ENCODE measurements around the gene MAMLD1.

MAMLD1 gene

GRCh38 chrX:150502979-150503897 is 140.1 kb downstream of the MAMLD1 start:
- no peak for DNase-seq (ENCODE audit: insufficient read length, low spot score)
- no peak for FAIRE-seq
- no peak for TF ChIP-seq TAF1 (IDR thresholded peaks at IDR 0.05; ENCODE audit: low read depth, low read length)
- TF ChIP-seq POU2F2 (IDR thresholded peaks at IDR 0.05; ENCODE audit: low read depth, low read length), result no peak
- TF ChIP-seq POLR2A (IDR thresholded peaks at IDR 0.05; ENCODE audit: low read depth, low read length), result no peak
- no peak for TF ChIP-seq PAX5 (IDR thresholded peaks at IDR 0.05; ENCODE audit: insufficient read depth, low read length, severe bottlenecking)
- TF ChIP-seq POLR2AphosphoS5 (IDR thresholded peaks at IDR 0.05; ENCODE audit: low read depth, low read length), result no peak
- TF ChIP-seq SPI1 (IDR thresholded peaks at IDR 0.05; ENCODE audit: low read depth, low read length), result no peak

GRCh38 chrX:150503898-150504219 is 140.7 kb downstream of the MAMLD1 start:
- no peak for FAIRE-seq
- TF ChIP-seq TAF1 (IDR thresholded peaks at IDR 0.05; ENCODE audit: low read depth, low read length), result no peak
- no peak for TF ChIP-seq PAX5 (IDR thresholded peaks at IDR 0.05; ENCODE audit: insufficient read depth, low read length, severe bottlenecking)
- no peak for TF ChIP-seq POU2F2 (IDR thresholded peaks at IDR 0.05; ENCODE audit: low read depth, low read length)
- no peak for TF ChIP-seq SPI1 (IDR thresholded peaks at IDR 0.05; ENCODE audit: low read depth, low read length)
- TF ChIP-seq POLR2AphosphoS5 (IDR thresholded peaks at IDR 0.05; ENCODE audit: low read depth, low read length), result no peak
- TF ChIP-seq POLR2A (IDR thresholded peaks at IDR 0.05; ENCODE audit: low read depth, low read length), result no peak
- DNase-seq (ENCODE audit: insufficient read length, low spot score), result no peak

GRCh38 chrX:150504397-150505182 is 141.5 kb downstream of the MAMLD1 start:
- DNase-seq (ENCODE audit: insufficient read length, low spot score) (no peak), FAIRE-seq (no peak)
- TF ChIP-seq SPI1 (IDR thresholded peaks at IDR 0.05; ENCODE audit: low read depth, low read length), result no peak

GRCh38 chrX:150506020-150506419 is 142.9 kb downstream of the MAMLD1 start:
- TF ChIP-seq POLR2A (IDR thresholded peaks at IDR 0.05; ENCODE audit: low read depth, low read length) (no peak), POLR2AphosphoS5 (IDR thresholded peaks at IDR 0.05; ENCODE audit: low read depth, low read length) (no peak), PAX5 (IDR thresholded peaks at IDR 0.05; ENCODE audit: insufficient read depth, low read length, severe bottlenecking) (no peak), POU2F2 (IDR thresholded peaks at IDR 0.05; ENCODE audit: low read depth, low read length) (no peak), TAF1 (IDR thresholded peaks at IDR 0.05; ENCODE audit: low read depth, low read length) (no peak), SPI1 (IDR thresholded peaks at IDR 0.05; ENCODE audit: low read depth, low read length) (no peak)
- no peak for FAIRE-seq
- DNase-seq (ENCODE audit: insufficient read length, low spot score), result no peak

- FAIRE-seq (no peak), DNase-seq (ENCODE audit: insufficient read length, low spot score) (no peak)
- no peak for TF ChIP-seq POLR2A (IDR thresholded peaks at IDR 0.05; ENCODE audit: low read depth, low read length)
- no peak for TF ChIP-seq POU2F2 (IDR thresholded peaks at IDR 0.05; ENCODE audit: low read depth, low read length)
- TF ChIP-seq TAF1 (IDR thresholded peaks at IDR 0.05; ENCODE audit: low read depth, low read length), result no peak
- no peak for TF ChIP-seq POLR2AphosphoS5 (IDR thresholded peaks at IDR 0.05; ENCODE audit: low read depth, low read length)
- TF ChIP-seq SPI1 (IDR thresholded peaks at IDR 0.05; ENCODE audit: low read depth, low read length), result no peak
- no peak for TF ChIP-seq PAX5 (IDR thresholded peaks at IDR 0.05; ENCODE audit: insufficient read depth, low read length, severe bottlenecking)
Observed at GRCh38 chrX:150506486-150506885, 143.4 kb downstream of the MAMLD1 start.

- DNase-seq (ENCODE audit: insufficient read length, low spot score) (no peak), FAIRE-seq (no peak)
- no peak for TF ChIP-seq PAX5 (IDR thresholded peaks at IDR 0.05; ENCODE audit: insufficient read depth, low read length, severe bottlenecking)
- TF ChIP-seq TAF1 (IDR thresholded peaks at IDR 0.05; ENCODE audit: low read depth, low read length), result no peak
- no peak for TF ChIP-seq POU2F2 (IDR thresholded peaks at IDR 0.05; ENCODE audit: low read depth, low read length)
- TF ChIP-seq POLR2AphosphoS5 (IDR thresholded peaks at IDR 0.05; ENCODE audit: low read depth, low read length), result no peak
- TF ChIP-seq POLR2A (IDR thresholded peaks at IDR 0.05; ENCODE audit: low read depth, low read length), result no peak
- TF ChIP-seq SPI1 (IDR thresholded peaks at IDR 0.05; ENCODE audit: low read depth, low read length), result no peak
Observed at GRCh38 chrX:150507251-150507856, 144.2 kb downstream of the MAMLD1 start.

- no peak for FAIRE-seq
- DNase-seq (ENCODE audit: insufficient read length, low spot score), result no peak
- TF ChIP-seq POU2F2 (IDR thresholded peaks at IDR 0.05; ENCODE audit: low read depth, low read length) (no peak), PAX5 (IDR thresholded peaks at IDR 0.05; ENCODE audit: insufficient read depth, low read length, severe bottlenecking) (no peak), POLR2A (IDR thresholded peaks at IDR 0.05; ENCODE audit: low read depth, low read length) (no peak)
Observed at GRCh38 chrX:150508018-150508417, 144.9 kb downstream of the MAMLD1 start.

GRCh38 chrX:150508451-150509367 is 145.6 kb downstream of the MAMLD1 start:
- TF ChIP-seq POU2F2 (IDR thresholded peaks at IDR 0.05; ENCODE audit: low read depth, low read length), result no peak
- no peak for TF ChIP-seq PAX5 (IDR thresholded peaks at IDR 0.05; ENCODE audit: insufficient read depth, low read length, severe bottlenecking)
- TF ChIP-seq TAF1 (IDR thresholded peaks at IDR 0.05; ENCODE audit: low read depth, low read length), result no peak
- no peak for TF ChIP-seq SPI1 (IDR thresholded peaks at IDR 0.05; ENCODE audit: low read depth, low read length)
- DNase-seq (ENCODE audit: insufficient read length, low spot score) (no peak), FAIRE-seq (no peak)

- no peak for DNase-seq (ENCODE audit: insufficient read length, low spot score)
- TF ChIP-seq SPI1 (IDR thresholded peaks at IDR 0.05; ENCODE audit: low read depth, low read length) (no peak), POU2F2 (IDR thresholded peaks at IDR 0.05; ENCODE audit: low read depth, low read length) (no peak), POLR2A (IDR thresholded peaks at IDR 0.05; ENCODE audit: low read depth, low read length) (no peak), TAF1 (IDR thresholded peaks at IDR 0.05; ENCODE audit: low read depth, low read length) (no peak), POLR2AphosphoS5 (IDR thresholded peaks at IDR 0.05; ENCODE audit: low read depth, low read length) (no peak), PAX5 (IDR thresholded peaks at IDR 0.05; ENCODE audit: insufficient read depth, low read length, severe bottlenecking) (no peak)
- FAIRE-seq, result no peak
Observed at GRCh38 chrX:150509703-150510102, 146.6 kb downstream of the MAMLD1 start.
